ENCODE results near the gene FNDC10.
A peak's percentile ranks its signal among the peaks of the same experiment; 100 is the strongest.

Gene FNDC10

DNA sequence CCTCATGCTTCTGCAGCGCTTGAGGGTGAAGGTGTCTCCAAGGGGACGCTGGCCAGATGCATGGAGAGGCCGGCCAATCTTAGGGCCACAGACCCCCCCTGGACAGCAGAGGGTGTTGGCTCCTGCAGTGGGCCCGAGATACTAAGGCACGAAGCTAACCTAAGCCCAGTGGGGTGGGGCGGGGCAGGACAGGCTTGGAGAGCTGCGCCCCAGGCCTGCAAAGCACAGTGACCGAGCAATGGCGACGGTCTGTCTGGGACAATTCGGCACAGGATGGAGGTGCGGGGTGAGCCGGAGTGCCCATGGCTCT, 1.3 kb downstream of the FNDC10 start:
- no peaks in the 10 kb centered on the region for H3K9me2 ChIP-seq (ENCODE audit: low read depth, low read length)
- no peak overlapping the region for H2AFZ ChIP-seq (ENCODE audit: low read length)
- no peaks in the 10 kb centered on the region for H4K20me1 ChIP-seq (ENCODE audit: insufficient read depth, low read length)
- H3K79me2 ChIP-seq (ENCODE audit: insufficient read depth, low read length) = no peaks in the 10 kb centered on the region
- no peak overlapping the region for H3K27ac ChIP-seq (ENCODE audit: low read depth, low read length, poor library complexity, severe bottlenecking)
- H3F3A ChIP-seq (ENCODE audit: insufficient read depth, low read length) = no peaks in the 10 kb centered on the region
- no peak overlapping the region for H3K4me2 ChIP-seq (ENCODE audit: low read length)
- no peaks in the 10 kb centered on the region for H3K36me3 ChIP-seq (ENCODE audit: insufficient read depth, low read length)
- no peak overlapping the region for H3K9ac ChIP-seq (ENCODE audit: low read length)
- H3K27me3 ChIP-seq (ENCODE audit: insufficient read depth, low read length) = peaks cover 6% of the 10 kb centered on the region; the same call in 1 of the 2 replicates
- no peak overlapping the region for H3K4me3 ChIP-seq (ENCODE audit: low read depth, low read length, poor library complexity, severe bottlenecking)
- no peaks in the 10 kb centered on the region for H3K9me3 ChIP-seq (ENCODE audit: low read length)
- no peaks in the 10 kb centered on the region for H3K4me1 ChIP-seq (ENCODE audit: insufficient read depth, low read length, severe bottlenecking)
- TF ChIP-seq, protein P1, sequence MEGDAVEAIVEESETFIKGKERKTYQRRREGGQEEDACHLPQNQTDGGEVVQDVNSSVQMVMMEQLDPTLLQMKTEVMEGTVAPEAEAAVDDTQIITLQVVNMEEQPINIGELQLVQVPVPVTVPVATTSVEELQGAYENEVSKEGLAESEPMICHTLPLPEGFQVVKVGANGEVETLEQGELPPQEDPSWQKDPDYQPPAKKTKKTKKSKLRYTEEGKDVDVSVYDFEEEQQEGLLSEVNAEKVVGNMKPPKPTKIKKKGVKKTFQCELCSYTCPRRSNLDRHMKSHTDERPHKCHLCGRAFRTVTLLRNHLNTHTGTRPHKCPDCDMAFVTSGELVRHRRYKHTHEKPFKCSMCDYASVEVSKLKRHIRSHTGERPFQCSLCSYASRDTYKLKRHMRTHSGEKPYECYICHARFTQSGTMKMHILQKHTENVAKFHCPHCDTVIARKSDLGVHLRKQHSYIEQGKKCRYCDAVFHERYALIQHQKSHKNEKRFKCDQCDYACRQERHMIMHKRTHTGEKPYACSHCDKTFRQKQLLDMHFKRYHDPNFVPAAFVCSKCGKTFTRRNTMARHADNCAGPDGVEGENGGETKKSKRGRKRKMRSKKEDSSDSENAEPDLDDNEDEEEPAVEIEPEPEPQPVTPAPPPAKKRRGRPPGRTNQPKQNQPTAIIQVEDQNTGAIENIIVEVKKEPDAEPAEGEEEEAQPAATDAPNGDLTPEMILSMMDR (IDR thresholded peaks at IDR 0.05; ENCODE audit: low read length) = no peak
- no peak for TF ChIP-seq EZH2 (IDR thresholded peaks at IDR 0.05; ENCODE audit: borderline replicate concordance, low read length)

DNA sequence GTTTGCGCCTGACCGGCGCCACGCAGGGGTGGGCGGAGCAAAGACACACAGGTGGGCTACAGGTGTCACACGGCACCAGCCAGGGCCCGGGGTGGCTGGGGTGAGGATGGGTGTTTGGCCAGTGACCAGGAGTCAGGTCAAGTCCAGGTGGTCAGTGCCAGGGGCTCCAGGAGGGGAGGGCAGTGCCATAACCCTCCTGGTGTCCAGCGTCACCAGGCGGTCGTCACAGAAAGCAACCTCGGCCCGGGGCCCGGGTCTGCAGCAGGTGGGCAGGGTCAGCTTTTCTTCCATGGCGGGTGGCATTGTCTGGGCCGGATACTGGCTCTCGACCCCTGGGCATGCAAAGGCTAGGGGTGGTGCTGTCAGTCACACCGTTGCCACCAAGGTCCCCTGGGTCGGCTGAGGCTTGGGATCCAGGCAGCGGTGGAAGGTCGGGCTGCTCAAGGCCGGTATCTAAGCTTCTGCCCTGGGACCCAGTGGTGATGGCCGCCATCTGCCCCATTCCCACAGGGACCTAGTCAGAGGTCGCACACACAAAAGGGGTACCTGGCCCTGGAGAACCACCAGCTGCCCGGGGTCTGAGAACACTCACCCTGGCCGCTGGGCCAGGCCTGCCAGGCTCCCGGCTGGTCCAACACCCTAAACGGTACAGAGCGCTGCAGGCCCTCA, 1.8 kb downstream of the FNDC10 start:
- H3K27ac ChIP-seq (ENCODE audit: low read depth, low read length, poor library complexity, severe bottlenecking) = no peak overlapping the region
- H3K4me2 ChIP-seq (ENCODE audit: low read length) = no peak overlapping the region
- no peak overlapping the region for H3K9ac ChIP-seq (ENCODE audit: low read length)
- no peaks in the 10 kb centered on the region for H4K20me1 ChIP-seq (ENCODE audit: insufficient read depth, low read length)
- no peaks in the 10 kb centered on the region for H3K4me1 ChIP-seq (ENCODE audit: insufficient read depth, low read length, severe bottlenecking)
- peaks cover 6% of the 10 kb centered on the region; the same call in 1 of the 2 replicates for H3K27me3 ChIP-seq (ENCODE audit: insufficient read depth, low read length)
- H3F3A ChIP-seq (ENCODE audit: insufficient read depth, low read length) = no peaks in the 10 kb centered on the region
- H3K9me3 ChIP-seq (ENCODE audit: low read length) = no peaks in the 10 kb centered on the region
- no peak overlapping the region for H2AFZ ChIP-seq (ENCODE audit: low read length)
- no peaks in the 10 kb centered on the region for H3K9me2 ChIP-seq (ENCODE audit: low read depth, low read length)
- TF ChIP-seq EZH2 (IDR thresholded peaks at IDR 0.05; ENCODE audit: borderline replicate concordance, low read length) = no peak
- TF ChIP-seq, protein P1 (IDR thresholded peaks at IDR 0.05; ENCODE audit: low read length) = no peak
- no peaks in the 10 kb centered on the region for H3K79me2 ChIP-seq (ENCODE audit: insufficient read depth, low read length)
- H3K4me3 ChIP-seq (ENCODE audit: low read depth, low read length, poor library complexity, severe bottlenecking) = no peak overlapping the region
- H3K36me3 ChIP-seq (ENCODE audit: insufficient read depth, low read length) = no peaks in the 10 kb centered on the region

DNA sequence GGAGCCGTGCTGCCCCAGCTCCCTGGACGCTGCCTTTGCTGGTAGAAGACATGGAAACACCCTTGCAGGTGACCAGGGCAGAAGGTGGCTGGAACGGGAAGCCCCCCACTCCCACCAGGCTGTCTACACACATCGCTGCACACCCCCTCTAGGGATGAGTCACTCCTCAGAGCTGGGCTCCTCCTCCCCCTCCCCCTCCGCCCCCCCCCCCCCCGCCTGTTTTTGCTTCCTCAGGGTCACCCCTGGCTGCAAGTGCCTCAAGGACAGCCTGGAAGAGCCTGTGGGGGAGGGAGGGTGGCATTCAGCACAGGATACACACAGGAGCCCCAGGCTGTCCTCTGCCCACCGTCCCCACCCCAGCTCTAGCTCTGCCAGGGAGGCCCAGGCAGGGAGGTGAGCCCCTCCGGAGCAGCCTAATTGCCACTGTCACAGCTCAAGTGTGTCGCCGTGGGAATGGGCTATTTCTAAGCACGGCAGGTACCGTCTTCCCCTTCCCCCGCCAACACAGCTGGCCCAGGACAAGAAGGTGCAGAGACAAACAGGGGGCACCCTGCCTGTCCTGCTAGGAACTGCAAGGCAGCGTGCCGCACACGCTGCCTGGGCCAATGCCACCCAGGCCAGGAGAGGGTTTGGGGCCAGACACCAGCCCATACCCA, 2.5 kb downstream of the FNDC10 start:
- no peak overlapping the region for H3K4me2 ChIP-seq (ENCODE audit: low read length)
- no peak overlapping the region for H3K27ac ChIP-seq (ENCODE audit: low read depth, low read length, poor library complexity, severe bottlenecking)
- no peak overlapping the region for H3K9ac ChIP-seq (ENCODE audit: low read length)
- no peaks in the 10 kb centered on the region for H3F3A ChIP-seq (ENCODE audit: insufficient read depth, low read length)
- H3K79me2 ChIP-seq (ENCODE audit: insufficient read depth, low read length) = no peaks in the 10 kb centered on the region
- H3K27me3 ChIP-seq (ENCODE audit: insufficient read depth, low read length) = peaks cover 6% of the 10 kb centered on the region; the same call in 1 of the 2 replicates
- H2AFZ ChIP-seq (ENCODE audit: low read length) = no peak overlapping the region
- no peaks in the 10 kb centered on the region for H3K36me3 ChIP-seq (ENCODE audit: insufficient read depth, low read length)
- TF ChIP-seq, protein P1 (IDR thresholded peaks at IDR 0.05; ENCODE audit: low read length) = peak; percentile 38; the same call in 1 of the 2 replicates
- no peak for TF ChIP-seq EZH2 (IDR thresholded peaks at IDR 0.05; ENCODE audit: borderline replicate concordance, low read length)
- H3K9me2 ChIP-seq (ENCODE audit: low read depth, low read length) = no peaks in the 10 kb centered on the region
- no peak overlapping the region for H3K4me3 ChIP-seq (ENCODE audit: low read depth, low read length, poor library complexity, severe bottlenecking)
- no peaks in the 10 kb centered on the region for H4K20me1 ChIP-seq (ENCODE audit: insufficient read depth, low read length)
- H3K9me3 ChIP-seq (ENCODE audit: low read length) = no peaks in the 10 kb centered on the region
- no peaks in the 10 kb centered on the region for H3K4me1 ChIP-seq (ENCODE audit: insufficient read depth, low read length, severe bottlenecking)

Data from OCI-LY1 (cell line).